OCI-M1 (cell line): Measurements from ENCODE around the gene CD180.
"Not testable (repeated sequence)": the region's sequence is repeated elsewhere in the genome, so short reads cannot be mapped to it uniquely, and the experiment has no call there.

Experiments used
- DNase-seq: peaks from one replicate; lab custom pipeline; 2025; lab: John Stamatoyannopoulos, UW

The CD180 gene

GRCh38 chr5:67188274-67189078 is 8.1 kb downstream of the CD180 start:
- DNase-seq = no peak

GRCh38 chr5:67187006-67187715 is 9.4 kb downstream of the CD180 start:
- peak; percentile 73 for DNase-seq

- DNase-seq = no peak
Measured at GRCh38 chr5:67183859-67184258, 12.7 kb downstream of the CD180 start.

GRCh38 chr5:67182301-67182790 is 14.3 kb downstream of the CD180 start:
- peak; percentile 88 for DNase-seq

GRCh38 chr5:67181648-67182221 is 14.9 kb downstream of the CD180 start:
- peak; percentile 96 for DNase-seq

GRCh38 chr5:67179697-67180361 is 16.8 kb downstream of the CD180 start:
- no peak for DNase-seq

GRCh38 chr5:67178966-67179365 is 17.6 kb downstream of the CD180 start:
- no peak for DNase-seq

GRCh38 chr5:67178085-67178484 is 18.5 kb downstream of the CD180 start:
- DNase-seq = no peak

- DNase-seq = peak; percentile 75
Measured at GRCh38 chr5:67176936-67177335, 19.7 kb downstream of the CD180 start.

GRCh38 chr5:67173959-67174358 is 22.6 kb downstream of the CD180 start:
- DNase-seq = no peak

- not testable (repeated sequence) for DNase-seq
Measured at GRCh38 chr5:67173351-67173750, 23.2 kb downstream of the CD180 start.

GRCh38 chr5:67170767-67171166 is 25.8 kb downstream of the CD180 start:
- DNase-seq = no peak

GRCh38 chr5:67168069-67168468 is 28.5 kb downstream of the CD180 start:
- DNase-seq = no peak

- DNase-seq = no peak
Measured at GRCh38 chr5:67166460-67167285, 29.9 kb downstream of the CD180 start.

GRCh38 chr5:67165526-67166459 is 30.8 kb downstream of the CD180 start:
- DNase-seq = no peak

GRCh38 chr5:67164856-67165525 is 31.6 kb downstream of the CD180 start:
- DNase-seq = no peak

- DNase-seq = no peak
Measured at GRCh38 chr5:67163863-67164595, 32.6 kb downstream of the CD180 start.

- no peak for DNase-seq
Measured at GRCh38 chr5:67163231-67163756, 33.3 kb downstream of the CD180 start.

GRCh38 chr5:67161767-67162166 is 34.8 kb downstream of the CD180 start:
- no peak for DNase-seq
